Kidney tubule cell (primary cell): ENCODE data around the gene INPP4A.

Experiments used
- DNase-seq: peaks from one replicate; pipeline ENCODE4 v3.0.0-alpha.2; 2018; ENCODE audit warnings: low spot score

Gene INPP4A

GRCh38 chr2:98565286-98565860 lies 120.7 kb downstream of the INPP4A start:
- no peak for DNase-seq

GRCh38 chr2:98565941-98566340 lies 121.3 kb downstream of the INPP4A start:
- no peak for DNase-seq

GRCh38 chr2:98568161-98568956 lies 123.7 kb downstream of the INPP4A start:
- no peak for DNase-seq

- peak; percentile 22 for DNase-seq
Observed at GRCh38 chr2:98569197-98569793, 124.6 kb downstream of the INPP4A start.

- no peak for DNase-seq
Observed at GRCh38 chr2:98569915-98570314, 125.3 kb downstream of the INPP4A start.

GRCh38 chr2:98570356-98570755 lies 125.7 kb downstream of the INPP4A start:
- no peak for DNase-seq

GRCh38 chr2:98571121-98571701 lies 126.6 kb downstream of the INPP4A start:
- no peak for DNase-seq

GRCh38 chr2:98571796-98572195 lies 127.1 kb downstream of the INPP4A start:
- DNase-seq: no peak

- DNase-seq: no peak
Observed at GRCh38 chr2:98572211-98572610, 127.6 kb downstream of the INPP4A start.

GRCh38 chr2:98572676-98573075 lies 128.0 kb downstream of the INPP4A start:
- no peak for DNase-seq

- DNase-seq: no peak
Observed at GRCh38 chr2:98573426-98573825, 128.8 kb downstream of the INPP4A start.

GRCh38 chr2:98576666-98577312 lies 132.1 kb downstream of the INPP4A start:
- DNase-seq: no peak

- no peak for DNase-seq
Observed at GRCh38 chr2:98577313-98577712, 132.7 kb downstream of the INPP4A start.

GRCh38 chr2:98578231-98578630 lies 133.6 kb downstream of the INPP4A start:
- DNase-seq: no peak

- DNase-seq: no peak
Observed at GRCh38 chr2:98579926-98580325, 135.3 kb downstream of the INPP4A start.

- DNase-seq: no peak
Observed at GRCh38 chr2:98580656-98581284, 136.1 kb downstream of the INPP4A start.

GRCh38 chr2:98582523-98582922 lies 137.9 kb downstream of the INPP4A start:
- no peak for DNase-seq

- no peak for DNase-seq
Observed at GRCh38 chr2:98583276-98583675, 138.6 kb downstream of the INPP4A start.

- no peak for DNase-seq
Observed at GRCh38 chr2:98583816-98584618, 139.4 kb downstream of the INPP4A start.

- DNase-seq: no peak
Observed at GRCh38 chr2:98585386-98585785, 140.7 kb downstream of the INPP4A start.

GRCh38 chr2:98586551-98587140 lies 142.0 kb downstream of the INPP4A start:
- DNase-seq: no peak
